ENCODE results near the gene C2CD2.
A peak's percentile ranks its signal among the peaks of the same experiment; 100 is the strongest.

Gene C2CD2

DNA sequence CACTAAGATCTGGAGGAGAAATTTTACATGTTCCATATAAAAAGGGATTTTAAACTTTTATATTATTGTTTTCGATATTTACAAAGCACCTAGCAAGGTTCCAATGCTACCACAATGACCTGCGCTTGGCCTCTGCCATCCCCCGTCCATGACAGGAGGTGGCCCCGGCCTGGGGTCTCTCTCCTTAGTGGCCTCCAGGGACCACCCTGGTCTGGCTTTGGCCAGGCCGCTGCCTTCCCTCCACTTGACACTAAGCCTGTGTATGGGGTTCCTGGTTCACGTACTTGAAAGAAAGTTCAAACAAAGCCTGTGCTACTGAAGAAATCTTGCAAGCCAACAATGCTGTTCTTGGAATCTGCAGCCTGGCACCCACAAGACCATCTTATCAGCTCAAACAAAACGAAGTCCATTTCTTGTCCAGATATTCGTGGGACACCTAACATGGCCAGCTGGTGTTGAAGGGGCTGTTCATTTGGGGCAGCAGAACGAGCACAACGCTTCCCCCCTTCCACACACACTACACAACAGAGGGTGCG, 87.5 kb downstream of the C2CD2 start:
- DNase-seq (ENCODE audit: low read depth) = no peak

DNA sequence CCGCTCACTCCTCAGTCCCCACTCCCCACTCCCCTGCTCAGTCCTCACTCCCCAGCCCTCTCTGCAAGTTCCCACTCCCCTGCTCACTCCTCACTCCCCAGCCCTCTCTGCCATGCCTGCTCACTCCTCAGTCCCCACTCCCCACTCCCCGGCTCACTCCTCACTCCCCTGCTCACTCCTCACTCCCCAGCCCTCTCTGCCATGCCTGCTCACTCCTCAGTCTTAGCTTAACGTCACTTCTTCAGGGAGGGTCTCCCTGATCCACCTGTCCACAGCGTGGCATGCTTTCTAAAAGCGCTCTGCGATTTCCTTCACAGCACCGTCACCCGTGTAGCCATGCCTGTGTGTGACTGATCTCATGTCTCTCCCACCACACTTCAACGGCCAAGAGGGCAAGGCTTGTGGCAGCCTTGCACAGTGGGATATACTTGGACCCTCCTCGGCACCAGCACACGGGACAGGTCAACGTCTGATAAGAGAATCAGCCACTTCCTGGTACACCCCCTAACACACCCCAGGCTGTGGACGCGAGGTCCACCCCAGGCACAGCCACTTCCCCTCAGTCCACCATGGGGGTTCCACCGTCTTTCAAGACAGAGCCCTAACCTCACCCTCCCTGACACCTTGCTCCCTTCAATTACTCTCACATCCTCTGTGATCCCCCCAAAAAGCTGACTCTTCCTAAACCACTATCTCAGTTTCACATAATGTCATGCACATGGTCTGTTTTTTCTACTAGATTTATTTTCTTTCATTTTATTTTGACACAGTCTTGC, 88.6 kb downstream of the C2CD2 start:
- DNase-seq (ENCODE audit: low read depth) = no peak

DNA sequence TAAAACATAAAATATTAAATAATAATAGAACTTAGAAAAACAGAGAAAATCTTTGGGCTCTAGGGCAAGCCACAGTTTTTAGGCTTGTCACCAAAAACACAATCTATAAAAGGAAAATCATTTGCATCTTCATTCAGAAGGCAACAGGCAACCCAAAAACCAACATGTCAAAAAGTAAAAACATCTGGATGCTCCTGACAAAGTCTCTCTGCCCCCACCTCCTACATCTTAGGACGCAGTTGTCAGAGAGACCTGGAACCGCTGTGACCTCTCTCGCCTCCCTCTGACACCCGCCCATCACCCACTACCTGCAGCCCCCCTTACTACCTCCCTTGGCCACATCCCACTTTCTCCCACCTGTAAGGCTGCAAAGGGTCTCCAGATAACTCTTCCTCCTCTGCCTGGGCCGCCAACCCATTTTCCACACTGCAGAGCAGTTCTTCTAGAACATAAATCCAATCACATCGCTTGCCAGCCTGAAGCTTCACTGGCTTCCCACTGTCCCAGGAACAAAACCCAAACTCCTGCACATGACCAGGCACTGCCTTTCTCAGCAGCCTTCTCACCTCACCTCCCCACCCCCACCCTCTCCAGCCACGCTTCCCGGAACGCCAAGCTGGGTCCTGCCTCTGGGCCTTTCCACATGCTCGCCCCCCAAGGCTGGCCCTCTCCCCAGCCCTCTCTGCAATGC, 89.4 kb downstream of the C2CD2 start:
- no peak for DNase-seq (ENCODE audit: low read depth)

DNA sequence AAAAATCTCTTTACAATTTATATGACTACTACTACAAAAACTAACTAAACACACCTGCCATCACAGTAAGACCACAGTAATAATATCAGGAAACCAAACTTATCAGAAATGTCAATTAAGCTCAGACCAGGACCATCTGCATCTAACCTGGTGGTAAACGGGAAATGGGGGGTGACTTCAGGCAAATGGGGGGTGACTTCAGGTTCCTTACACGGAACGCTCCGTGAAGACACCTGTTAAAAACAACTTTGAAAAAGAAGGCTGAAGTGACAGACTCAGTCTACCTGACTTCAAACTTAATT, 90.4 kb downstream of the C2CD2 start:
- no peak for DNase-seq (ENCODE audit: low read depth)

DNA sequence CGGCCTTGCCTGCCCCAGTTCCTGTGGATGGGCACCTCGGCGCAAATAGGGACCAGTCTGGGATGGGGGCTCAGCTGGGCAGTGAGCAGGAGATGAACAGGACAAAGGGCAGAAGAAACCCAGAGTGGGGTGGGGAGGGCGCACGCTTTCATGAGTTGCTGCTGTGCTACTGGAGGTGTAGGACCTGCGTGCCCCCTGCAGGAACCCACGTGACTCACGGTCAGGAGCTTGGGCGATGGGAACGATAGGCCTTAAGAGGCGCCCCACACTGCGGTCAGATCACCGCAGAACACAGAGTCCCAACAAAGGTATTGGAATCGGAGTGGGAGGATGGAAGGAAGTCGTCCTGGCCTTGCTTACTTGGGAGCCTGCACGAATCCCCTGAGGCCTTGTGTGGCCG, 91.8 kb downstream of the C2CD2 start:
- no peak for DNase-seq (ENCODE audit: low read depth)

DNA sequence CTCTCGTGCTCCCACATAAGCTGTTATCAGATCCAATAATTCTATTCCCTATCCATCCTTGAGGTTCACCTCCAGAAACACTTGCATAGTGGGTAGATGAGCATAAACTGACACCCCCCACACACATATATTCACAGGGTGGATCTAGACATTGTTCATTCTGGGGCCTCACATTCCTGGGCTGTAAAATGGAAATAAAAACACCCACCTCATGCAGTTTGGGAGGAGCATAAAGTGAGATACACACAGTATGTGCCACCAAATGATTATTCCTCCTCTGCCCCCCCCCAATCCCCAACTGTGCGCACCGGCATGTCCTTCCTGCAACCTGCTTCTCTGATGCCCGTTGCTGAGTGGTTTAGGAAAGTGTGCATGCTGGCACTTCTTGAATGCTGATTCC, 92.6 kb downstream of the C2CD2 start:
- DNase-seq (ENCODE audit: low read depth) = no peak

DNA sequence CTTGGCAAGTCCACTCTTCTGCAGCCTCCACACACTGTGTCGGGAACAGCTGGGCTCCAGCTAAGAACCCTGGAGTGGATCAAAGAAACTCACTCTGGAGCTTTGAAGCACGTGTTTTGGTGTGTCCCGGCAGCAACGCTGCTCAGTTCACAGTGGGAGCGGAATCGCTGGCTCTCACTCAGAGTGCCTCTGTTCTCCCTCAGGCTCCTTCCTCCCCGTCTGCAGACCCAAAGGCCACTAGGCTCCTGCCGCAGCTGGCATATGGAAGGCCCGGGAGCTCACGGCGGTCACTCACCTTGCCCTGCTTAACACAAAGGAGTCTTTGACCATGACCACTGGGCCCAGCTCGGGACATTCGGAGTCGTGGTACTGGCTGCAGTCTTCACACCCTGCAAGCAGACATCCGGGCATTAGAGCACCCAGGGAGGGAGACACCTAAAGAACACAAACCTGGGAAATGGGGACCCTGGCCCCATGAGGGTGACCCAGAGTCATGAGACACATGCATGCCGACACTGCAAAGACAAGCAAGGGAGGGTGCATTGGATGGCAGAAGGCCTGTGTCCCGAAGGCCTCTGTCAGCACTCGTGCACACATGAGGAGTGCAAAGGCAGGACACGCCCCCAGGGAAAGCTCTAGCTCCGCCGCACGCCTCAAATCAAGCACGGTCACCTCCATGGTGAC, 94.4 kb downstream of the C2CD2 start:
- no peak for DNase-seq (ENCODE audit: low read depth)

DNA sequence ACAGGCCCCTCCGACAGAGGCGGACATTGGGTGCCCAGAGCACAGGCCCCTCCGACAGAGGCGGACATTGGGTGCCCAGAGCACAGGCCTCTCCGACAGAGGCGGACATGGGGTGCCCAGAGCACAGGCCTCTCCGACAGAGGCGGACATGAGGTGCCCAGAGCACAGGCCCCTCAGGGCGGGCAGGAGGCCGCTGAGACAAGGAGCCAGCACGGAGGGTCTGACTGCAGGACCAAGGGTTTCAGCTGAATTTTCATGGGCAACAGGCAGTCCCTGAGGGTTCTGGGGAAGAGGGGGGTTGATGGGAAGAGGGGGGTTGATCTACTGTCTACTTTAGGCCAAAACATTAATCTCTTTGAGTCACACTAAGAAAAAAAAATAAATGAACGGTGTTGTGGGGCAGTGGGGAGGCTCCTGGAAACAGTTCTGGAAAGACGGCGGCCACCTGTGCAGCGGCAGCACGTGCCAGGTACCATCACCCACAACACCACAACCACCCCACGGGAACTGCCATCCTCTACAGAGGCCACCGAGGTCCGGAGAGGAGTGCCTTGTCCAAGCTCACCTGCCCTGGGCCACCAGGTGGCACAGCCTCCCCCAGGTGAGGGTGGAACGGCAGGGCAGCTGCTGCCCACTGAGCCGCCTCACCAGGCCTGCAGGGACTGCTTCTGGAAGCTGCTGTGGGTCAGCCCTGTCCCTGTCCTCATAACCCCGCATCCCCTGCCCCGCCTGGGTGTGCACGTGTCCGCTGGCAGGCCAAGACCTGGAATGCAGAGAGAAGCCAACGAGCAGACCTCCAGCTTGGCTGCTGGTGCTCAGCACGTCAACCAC, 95.1 kb downstream of the C2CD2 start:
- DNase-seq (ENCODE audit: low read depth) = no peak

DNA sequence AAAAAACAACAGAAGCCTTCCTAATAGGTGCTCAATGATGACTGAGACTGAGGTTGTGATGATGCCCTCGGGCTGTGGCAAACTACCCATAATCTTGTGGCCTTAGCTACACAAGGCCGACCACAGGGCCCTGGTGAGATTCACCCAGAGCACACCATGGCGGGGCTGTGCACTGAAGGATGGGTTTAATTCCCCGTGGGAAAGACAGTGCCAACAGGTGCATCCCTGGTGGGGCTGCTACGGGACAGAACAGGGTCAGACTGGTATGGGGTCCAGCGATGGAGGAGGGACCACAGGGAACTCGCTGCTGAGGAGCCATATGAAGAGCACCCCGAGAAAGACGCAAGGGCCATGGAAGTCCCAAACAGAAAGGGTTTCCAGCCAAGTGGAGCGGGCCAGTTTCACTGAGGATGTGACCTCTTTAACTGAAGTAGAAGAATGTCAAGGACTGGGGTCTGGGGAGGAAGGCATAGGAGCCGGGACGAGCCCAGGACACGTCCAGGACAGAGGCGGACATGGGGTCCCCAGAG, 96.0 kb downstream of the C2CD2 start:
- DNase-seq (ENCODE audit: low read depth) = no peak

DNA sequence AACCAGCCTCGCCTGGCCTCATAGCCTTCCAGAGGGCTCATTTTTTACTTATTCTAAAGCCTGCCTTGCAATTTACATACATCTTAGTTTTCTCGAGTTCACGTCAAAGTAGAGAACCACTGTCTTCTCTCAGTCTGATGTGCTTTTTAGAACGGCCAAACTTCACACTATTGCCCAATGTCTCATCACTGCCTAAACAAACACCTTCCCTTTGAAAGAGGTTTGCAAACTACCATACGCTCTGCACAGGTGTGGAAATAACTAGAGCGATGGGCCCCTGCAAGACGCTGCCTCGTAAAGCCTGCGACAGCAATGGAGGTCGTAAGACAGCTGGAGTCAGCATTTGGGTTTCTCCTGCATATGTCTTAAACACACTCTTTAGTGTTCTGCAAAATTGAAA, 97.2 kb downstream of the C2CD2 start:
- DNase-seq (ENCODE audit: low read depth) = no peak

DNA sequence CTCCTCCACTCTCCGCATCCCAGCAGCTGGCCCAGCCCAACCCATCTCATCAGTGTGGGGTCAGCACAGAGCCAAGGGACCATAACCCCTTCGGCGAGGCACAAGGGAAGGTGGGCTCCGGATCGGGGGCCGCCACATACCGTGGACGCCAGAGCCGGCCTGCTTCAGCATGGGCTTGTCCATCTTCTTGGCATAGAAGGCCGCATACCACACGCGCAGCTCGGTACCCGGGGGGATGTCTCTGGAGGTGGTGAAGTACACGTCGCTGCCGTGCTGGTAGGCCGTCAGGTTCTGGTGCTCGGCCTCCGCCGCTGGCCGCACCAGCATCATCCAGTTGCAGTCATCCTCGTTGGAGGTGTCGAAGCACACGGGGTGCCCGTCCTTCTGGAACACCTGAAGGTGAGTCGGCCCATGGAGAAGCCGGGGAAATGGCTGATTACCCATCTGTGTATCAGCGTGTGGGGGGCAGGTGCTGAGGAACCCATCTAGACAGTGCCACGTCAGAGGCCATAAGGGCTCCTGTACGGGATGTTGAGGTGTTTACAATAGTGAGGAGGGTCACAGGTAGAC, 99.3 kb downstream of the C2CD2 start:
- DNase-seq (ENCODE audit: low read depth) = no peak

DNA sequence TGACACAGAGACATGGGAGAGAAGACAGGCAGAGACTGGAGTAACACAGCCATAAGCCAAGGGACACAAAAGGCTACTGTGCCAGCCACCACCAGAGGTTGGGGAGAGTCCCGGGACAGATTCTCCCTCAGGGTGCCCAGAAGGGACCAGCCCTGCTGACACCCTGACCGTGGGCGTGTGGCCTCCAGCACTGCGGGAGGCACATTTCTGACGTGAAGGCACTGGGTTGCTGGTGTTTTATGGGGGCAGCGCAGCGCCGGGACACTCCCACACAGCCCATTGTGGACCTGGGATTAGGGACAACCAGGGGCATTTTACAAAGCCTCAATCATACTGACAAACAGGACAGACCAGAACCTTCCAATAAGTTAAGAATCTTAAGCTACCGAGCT, 100.9 kb downstream of the C2CD2 start:
- no peak for DNase-seq (ENCODE audit: low read depth)

DNA sequence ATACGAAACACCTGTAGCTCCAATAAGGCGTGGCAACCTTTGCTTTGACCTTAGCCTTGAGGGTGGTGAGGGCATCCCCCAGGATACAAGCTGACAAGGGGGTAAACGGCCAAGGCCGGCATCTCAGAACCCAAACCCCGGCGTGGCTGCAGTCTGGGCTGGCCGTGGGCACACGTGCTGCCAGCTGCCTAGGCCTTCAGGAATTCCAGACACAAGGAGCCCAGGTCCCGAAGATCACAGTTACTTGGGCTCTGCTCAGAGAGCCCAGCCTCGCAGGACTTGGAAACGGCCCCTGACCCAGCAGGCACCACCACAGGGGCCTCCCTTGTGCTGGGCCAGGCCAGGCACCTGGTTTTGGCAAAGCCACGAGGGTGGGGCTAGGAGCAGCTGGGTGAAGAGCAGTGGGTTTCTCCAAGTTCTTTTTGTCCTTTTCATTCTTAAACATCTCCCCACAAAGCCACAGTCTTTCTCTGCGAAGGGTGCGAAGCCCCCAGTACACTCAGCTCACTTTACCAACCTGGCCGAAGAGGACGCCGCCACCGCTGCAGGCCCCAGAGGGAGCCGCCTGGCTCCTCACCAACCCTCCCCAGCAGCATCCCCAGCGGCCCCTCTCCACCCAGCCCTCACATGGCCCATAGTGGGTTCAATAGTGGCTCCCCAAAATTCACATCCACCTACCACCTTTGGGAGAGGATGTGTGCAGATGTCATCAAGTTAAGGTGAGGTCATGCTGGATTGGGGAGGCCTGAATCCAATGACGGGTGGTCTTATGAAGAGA, 101.5 kb downstream of the C2CD2 start:
- DNase-seq (ENCODE audit: low read depth) = no peak

DNA sequence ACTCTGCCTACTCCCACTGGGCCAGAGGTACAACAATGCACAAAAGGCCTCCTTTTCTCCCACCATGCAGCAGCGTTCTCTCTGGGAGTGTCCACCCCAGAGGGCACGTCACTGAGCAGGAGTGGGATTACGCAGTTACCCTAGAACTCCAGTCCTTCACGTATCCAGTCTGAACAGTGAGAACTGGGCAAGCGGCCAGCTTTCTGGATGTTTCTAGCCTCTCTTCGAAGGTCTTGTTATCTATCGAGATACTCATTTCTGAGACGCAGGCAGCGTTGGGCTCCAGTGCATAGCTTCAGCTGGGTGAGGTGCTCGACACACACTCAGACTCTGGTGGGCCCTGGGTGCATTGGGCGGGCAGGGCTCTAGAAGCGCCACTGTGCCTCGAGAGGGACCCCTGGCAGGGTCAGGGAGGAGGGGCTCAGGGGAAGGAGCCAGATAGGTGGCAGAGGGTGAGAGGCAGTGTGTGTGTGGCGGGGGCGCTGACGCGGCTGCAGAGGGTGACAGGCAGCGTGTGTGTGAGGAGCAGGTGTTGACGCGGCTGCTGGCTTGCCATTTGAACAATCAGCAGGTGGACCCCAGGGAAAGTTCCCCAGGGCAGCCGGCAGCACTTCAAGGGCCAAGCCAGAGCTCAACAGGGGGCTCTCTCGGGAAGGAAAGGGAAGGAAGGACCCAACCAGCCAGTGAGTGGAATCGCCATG, 102.6 kb downstream of the C2CD2 start:
- no peak for DNase-seq (ENCODE audit: low read depth)

DNA sequence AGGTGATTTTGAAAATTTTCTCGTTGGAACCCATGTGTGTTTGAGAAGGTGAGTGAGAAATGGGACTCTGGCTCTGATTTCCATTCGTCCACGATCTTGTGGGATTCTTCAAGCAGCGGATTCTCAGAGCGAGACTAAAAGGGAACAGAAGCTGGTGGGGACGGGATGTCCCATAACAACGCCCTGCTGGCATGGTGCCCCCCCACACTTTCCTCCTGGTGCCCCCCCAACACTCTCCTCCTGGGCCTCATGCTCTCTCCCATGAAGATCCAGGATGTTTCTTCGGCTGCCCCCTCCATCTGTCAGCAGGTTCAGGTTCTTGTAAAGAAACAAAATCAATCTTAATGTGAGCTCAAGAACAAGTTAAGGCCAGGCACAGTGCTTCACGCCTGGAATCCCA, 103.7 kb downstream of the C2CD2 start:
- no peak for DNase-seq (ENCODE audit: low read depth)

DNA sequence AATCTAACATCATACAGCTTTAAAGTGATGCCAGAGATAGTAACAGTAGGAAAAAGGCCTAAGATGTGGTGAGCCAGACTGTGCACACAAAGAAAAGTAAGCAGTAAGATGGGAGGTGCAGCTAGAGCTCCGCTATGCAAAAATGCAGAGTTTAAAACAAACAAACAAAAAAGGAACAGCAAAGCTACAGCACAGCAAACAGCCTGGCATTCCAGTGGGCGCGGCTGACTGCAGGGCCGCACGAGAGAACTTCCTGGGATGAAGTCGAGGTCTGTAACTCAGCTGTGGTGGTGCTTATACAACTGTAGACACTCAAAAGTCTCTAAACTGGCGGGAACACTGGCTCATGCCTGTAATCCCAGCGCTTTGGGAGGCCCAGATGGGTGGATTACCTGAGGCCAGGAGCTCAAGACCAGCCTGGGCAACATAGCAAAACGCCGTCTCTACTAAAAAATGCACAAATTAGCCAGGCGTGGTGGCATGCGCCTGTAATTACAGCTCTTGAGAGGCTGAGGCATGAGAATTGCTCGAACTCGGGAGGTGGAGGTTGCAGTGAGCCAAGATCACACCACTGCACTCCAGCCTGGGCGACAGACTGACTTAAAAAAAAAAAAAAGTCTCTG, 104.7 kb downstream of the C2CD2 start:
- peak; percentile 21 for DNase-seq (ENCODE audit: low read depth)

DNA sequence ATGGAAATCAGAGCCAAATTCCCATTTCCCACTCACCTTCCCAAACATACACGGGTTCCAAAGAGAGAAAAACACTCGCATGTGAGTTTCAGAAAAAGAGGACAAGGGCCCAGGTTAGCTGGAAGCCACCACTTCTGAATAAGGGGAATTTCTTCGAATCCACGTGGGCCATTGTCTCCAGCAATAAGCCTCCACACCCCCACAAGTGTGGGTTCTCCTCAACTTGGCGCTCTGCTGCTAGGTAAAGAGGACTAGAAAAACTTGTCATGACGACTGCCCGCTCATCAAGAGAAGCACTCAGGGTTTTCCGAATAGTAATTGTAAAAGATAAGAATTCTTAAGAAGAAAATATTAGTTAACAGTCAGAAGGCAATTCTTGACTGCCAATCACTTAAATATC, 105.3 kb downstream of the C2CD2 start:
- DNase-seq (ENCODE audit: low read depth) = no peak

DNA sequence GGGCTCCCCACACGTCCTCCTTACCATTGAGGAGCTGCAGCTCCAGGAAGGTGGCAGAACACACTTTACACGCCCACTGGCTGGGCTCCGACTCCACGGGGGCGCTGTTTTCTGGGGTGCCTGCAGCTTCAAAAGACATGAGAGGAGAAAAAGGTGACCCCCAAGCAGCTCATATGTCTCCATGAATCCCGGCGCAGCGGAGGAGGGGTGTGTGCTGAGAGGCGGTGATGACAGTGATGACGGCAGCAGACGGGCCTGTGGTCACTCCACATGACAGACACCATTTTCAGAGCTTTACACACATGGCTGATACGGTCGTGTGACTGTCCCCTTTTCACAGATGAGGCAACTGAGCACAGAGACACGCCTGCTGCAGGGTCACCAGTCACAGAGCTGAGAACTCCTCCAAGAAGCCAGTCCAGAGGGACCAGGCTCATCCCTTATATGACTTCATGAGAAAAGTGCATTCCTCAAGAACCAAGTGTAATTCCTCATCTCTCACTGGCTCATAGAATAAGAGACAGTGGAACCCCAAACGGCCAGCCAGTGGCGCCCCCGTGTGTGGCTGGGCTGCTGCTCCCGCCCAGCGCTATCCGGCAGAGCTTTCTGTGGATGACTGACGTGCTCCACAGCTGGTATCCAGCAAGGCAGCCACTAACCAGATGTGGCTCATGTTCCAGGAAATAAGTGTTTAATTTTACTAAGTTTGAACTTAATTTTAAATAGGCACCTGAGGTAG, 106.6 kb downstream of the C2CD2 start:
- DNase-seq (ENCODE audit: low read depth) = peak; percentile 6

DNA sequence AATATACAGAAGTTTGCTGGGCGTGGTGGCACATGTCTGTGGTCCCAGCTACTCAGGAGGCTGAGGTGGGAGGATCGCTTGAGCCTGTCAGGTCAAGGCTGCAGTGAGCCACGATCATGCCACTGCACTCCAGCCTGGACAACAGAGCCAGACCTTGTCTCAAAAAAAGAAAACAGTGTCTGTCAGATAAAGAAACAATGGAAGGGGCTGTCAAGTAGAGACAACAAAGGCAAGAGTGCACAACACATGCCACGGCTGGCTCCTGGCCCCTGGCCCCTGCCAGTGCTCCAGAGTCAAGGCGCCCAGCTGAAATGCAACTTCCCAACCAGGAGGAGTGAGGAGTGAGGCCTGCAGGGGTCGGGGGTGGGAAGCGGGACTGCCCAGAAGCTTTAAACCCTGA, 107.3 kb downstream of the C2CD2 start:
- DNase-seq (ENCODE audit: low read depth) = no peak
